Measurements from ENCODE around the gene C6orf58.
"Not testable (repeated sequence)": the region's sequence is repeated elsewhere in the genome, so short reads cannot be mapped to it uniquely, and the experiment has no call there.

C6orf58 gene

GRCh38 chr6:127590344-127590743, 13.4 kb downstream of the C6orf58 start:
- DNase-seq (ENCODE audit: low read depth): no peak

GRCh38 chr6:127592964-127593363, 16.0 kb downstream of the C6orf58 start:
- DNase-seq (ENCODE audit: low read depth): no peak

- DNase-seq (ENCODE audit: low read depth): not testable (repeated sequence)
Measured at GRCh38 chr6:127593456-127593855, 16.5 kb downstream of the C6orf58 start.

GRCh38 chr6:127606131-127606562, 29.2 kb downstream of the C6orf58 start:
- DNase-seq (ENCODE audit: low read depth): peak; percentile 68

- no peak for DNase-seq (ENCODE audit: low read depth)
Measured at GRCh38 chr6:127608554-127609270, 31.7 kb downstream of the C6orf58 start.

- no peak for DNase-seq (ENCODE audit: low read depth)
Measured at GRCh38 chr6:127618729-127619128, 41.8 kb downstream of the C6orf58 start.

- no peak for DNase-seq (ENCODE audit: low read depth)
Measured at GRCh38 chr6:127630800-127631199, 53.8 kb downstream of the C6orf58 start.

- DNase-seq (ENCODE audit: low read depth): no peak
Measured at GRCh38 chr6:127634178-127634577, 57.2 kb downstream of the C6orf58 start.

- DNase-seq (ENCODE audit: low read depth): no peak
Measured at GRCh38 chr6:127635091-127635490, 58.1 kb downstream of the C6orf58 start.

GRCh38 chr6:127637830-127638409, 60.9 kb downstream of the C6orf58 start:
- peak; percentile 46 for DNase-seq (ENCODE audit: low read depth)

All from amniotic epithelial cell (primary cell).